Epithelial cell of proximal tubule (primary cell): Measurements from ENCODE around the gene ARHGAP26. TPM values are rescaled to one million over a fixed set of nuclear protein-coding genes. Genes with fewer than 3 reads are reported as not detected.

ENCODE experiments used
- DNase-seq: peaks from one replicate; pipeline ENCODE4 v3.0.0-alpha.2; 2011; ENCODE audit warnings: low read depth
- H3K4me3 ChIP-seq: 2 replicates; pipeline ENCODE4 v1.5.1; 2011; ENCODE audit warnings: low read depth, mild to moderate bottlenecking, low read length
- total RNA-seq: library from RNA; depleted of rRNA; stranded (reverse); fragments of >200 nt; gene quantifications from 2 replicates; pipeline ENCODE4 v1.2.3, GENCODE V29; 2015
- TF ChIP-seq, protein P1 (sequence below): conservative IDR thresholded peaks from 2 replicates; pipeline ENCODE4 v1.5.1; 2012; ENCODE audit warnings: low read depth, mild to moderate bottlenecking, low read length

ARHGAP26 gene
- total RNA-seq, 1 donor from 2014 or later: 7.0 TPM

GRCh38 chr5:143204474-143205246, 434.5 kb downstream of the ARHGAP26 start:
- H3K4me3 ChIP-seq: no peak overlapping the region
- DNase-seq: no peak
- TF ChIP-seq, protein P1, sequence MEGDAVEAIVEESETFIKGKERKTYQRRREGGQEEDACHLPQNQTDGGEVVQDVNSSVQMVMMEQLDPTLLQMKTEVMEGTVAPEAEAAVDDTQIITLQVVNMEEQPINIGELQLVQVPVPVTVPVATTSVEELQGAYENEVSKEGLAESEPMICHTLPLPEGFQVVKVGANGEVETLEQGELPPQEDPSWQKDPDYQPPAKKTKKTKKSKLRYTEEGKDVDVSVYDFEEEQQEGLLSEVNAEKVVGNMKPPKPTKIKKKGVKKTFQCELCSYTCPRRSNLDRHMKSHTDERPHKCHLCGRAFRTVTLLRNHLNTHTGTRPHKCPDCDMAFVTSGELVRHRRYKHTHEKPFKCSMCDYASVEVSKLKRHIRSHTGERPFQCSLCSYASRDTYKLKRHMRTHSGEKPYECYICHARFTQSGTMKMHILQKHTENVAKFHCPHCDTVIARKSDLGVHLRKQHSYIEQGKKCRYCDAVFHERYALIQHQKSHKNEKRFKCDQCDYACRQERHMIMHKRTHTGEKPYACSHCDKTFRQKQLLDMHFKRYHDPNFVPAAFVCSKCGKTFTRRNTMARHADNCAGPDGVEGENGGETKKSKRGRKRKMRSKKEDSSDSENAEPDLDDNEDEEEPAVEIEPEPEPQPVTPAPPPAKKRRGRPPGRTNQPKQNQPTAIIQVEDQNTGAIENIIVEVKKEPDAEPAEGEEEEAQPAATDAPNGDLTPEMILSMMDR: no peak

- peak; percentile 52 for DNase-seq
- TF ChIP-seq, protein P1: no peak
- H3K4me3 ChIP-seq: no peak overlapping the region
These were observed 435.2 kb downstream of the ARHGAP26 start for GRCh38 chr5:143205386-143205785.

GRCh38 chr5:143205883-143206195, 435.7 kb downstream of the ARHGAP26 start:
- no peak overlapping the region for H3K4me3 ChIP-seq
- TF ChIP-seq, protein P1: no peak
- DNase-seq: no peak

GRCh38 chr5:143206196-143207053, 436.2 kb downstream of the ARHGAP26 start:
- H3K4me3 ChIP-seq: no peak overlapping the region
- TF ChIP-seq, protein P1: no peak
- DNase-seq: no peak

GRCh38 chr5:143207058-143207457, 436.9 kb downstream of the ARHGAP26 start:
- TF ChIP-seq, protein P1: no peak
- no peak overlapping the region for H3K4me3 ChIP-seq
- no peak for DNase-seq

- TF ChIP-seq, protein P1: no peak
- H3K4me3 ChIP-seq: no peak overlapping the region
- no peak for DNase-seq
These were observed 437.6 kb downstream of the ARHGAP26 start for GRCh38 chr5:143207563-143208364.
